ENCODE measurements around the gene PDE3A.

- TF ChIP-seq GATA3 (IDR thresholded peaks at IDR 0.05; ENCODE audit: low read depth, low read length) = no peak
- no peak for TF ChIP-seq GATA2 (IDR thresholded peaks at IDR 0.05; ENCODE audit: low read depth, low read length)
Measured at GRCh38 chr12:20604408-20605067, 236.2 kb downstream of the PDE3A start.

Measured in SH-SY5Y (cell line).